ENCODE data around the gene AGBL2.

DNA sequence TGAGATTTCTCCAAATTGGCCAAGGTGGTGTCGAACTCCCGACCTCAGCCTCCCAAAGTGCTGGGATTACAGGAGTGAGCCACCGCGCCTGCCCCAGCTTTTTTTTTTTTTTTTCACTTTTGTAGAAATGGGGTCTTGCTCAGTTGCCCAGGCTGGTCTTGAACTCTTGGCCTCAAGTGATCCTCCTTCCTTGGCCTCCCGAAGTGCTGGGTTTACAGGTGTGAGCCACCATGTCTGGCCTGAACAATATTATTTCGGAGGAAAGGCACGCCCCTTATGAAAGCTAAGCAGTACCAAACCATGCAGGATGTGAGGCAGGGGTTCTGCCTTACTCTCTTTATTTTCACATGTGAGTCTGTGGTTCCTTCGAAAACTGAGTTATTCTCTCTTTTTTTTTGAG, 88.9 kb downstream of the AGBL2 start:
- TF ChIP-seq, protein P1, sequence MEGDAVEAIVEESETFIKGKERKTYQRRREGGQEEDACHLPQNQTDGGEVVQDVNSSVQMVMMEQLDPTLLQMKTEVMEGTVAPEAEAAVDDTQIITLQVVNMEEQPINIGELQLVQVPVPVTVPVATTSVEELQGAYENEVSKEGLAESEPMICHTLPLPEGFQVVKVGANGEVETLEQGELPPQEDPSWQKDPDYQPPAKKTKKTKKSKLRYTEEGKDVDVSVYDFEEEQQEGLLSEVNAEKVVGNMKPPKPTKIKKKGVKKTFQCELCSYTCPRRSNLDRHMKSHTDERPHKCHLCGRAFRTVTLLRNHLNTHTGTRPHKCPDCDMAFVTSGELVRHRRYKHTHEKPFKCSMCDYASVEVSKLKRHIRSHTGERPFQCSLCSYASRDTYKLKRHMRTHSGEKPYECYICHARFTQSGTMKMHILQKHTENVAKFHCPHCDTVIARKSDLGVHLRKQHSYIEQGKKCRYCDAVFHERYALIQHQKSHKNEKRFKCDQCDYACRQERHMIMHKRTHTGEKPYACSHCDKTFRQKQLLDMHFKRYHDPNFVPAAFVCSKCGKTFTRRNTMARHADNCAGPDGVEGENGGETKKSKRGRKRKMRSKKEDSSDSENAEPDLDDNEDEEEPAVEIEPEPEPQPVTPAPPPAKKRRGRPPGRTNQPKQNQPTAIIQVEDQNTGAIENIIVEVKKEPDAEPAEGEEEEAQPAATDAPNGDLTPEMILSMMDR (IDR thresholded peaks at IDR 0.05; ENCODE audit: low read depth, low read length, missing input control): no peak
- TF ChIP-seq, protein P2, sequence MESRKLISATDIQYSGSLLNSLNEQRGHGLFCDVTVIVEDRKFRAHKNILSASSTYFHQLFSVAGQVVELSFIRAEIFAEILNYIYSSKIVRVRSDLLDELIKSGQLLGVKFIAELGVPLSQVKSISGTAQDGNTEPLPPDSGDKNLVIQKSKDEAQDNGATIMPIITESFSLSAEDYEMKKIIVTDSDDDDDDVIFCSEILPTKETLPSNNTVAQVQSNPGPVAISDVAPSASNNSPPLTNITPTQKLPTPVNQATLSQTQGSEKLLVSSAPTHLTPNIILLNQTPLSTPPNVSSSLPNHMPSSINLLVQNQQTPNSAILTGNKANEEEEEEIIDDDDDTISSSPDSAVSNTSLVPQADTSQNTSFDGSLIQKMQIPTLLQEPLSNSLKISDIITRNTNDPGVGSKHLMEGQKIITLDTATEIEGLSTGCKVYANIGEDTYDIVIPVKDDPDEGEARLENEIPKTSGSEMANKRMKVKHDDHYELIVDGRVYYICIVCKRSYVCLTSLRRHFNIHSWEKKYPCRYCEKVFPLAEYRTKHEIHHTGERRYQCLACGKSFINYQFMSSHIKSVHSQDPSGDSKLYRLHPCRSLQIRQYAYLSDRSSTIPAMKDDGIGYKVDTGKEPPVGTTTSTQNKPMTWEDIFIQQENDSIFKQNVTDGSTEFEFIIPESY (IDR thresholded peaks at IDR 0.05): no peak
- TF ChIP-seq GABPA (IDR thresholded peaks at IDR 0.05 in 1 of 2, conservative IDR thresholded peaks at IDR 0.05 in 1 of 2) (no peak), YY1 (IDR thresholded peaks at IDR 0.05) (no peak), RAD21 (IDR thresholded peaks at IDR 0.05) (no peak), FOXA1 (IDR thresholded peaks at IDR 0.05) (no peak), TAF1 (conservative IDR thresholded peaks at IDR 0.05) (no peak), SP1 (IDR thresholded peaks at IDR 0.05) (no peak)
- TF ChIP-seq, protein P3, sequence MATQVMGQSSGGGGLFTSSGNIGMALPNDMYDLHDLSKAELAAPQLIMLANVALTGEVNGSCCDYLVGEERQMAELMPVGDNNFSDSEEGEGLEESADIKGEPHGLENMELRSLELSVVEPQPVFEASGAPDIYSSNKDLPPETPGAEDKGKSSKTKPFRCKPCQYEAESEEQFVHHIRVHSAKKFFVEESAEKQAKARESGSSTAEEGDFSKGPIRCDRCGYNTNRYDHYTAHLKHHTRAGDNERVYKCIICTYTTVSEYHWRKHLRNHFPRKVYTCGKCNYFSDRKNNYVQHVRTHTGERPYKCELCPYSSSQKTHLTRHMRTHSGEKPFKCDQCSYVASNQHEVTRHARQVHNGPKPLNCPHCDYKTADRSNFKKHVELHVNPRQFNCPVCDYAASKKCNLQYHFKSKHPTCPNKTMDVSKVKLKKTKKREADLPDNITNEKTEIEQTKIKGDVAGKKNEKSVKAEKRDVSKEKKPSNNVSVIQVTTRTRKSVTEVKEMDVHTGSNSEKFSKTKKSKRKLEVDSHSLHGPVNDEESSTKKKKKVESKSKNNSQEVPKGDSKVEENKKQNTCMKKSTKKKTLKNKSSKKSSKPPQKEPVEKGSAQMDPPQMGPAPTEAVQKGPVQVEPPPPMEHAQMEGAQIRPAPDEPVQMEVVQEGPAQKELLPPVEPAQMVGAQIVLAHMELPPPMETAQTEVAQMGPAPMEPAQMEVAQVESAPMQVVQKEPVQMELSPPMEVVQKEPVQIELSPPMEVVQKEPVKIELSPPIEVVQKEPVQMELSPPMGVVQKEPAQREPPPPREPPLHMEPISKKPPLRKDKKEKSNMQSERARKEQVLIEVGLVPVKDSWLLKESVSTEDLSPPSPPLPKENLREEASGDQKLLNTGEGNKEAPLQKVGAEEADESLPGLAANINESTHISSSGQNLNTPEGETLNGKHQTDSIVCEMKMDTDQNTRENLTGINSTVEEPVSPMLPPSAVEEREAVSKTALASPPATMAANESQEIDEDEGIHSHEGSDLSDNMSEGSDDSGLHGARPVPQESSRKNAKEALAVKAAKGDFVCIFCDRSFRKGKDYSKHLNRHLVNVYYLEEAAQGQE (IDR thresholded peaks at IDR 0.05): no peak

Data from liver (tissue), 3 donors.